ENCODE data around the gene CENPH.
"Not testable (repeated sequence)": the region's sequence is repeated elsewhere in the genome, so short reads cannot be mapped to it uniquely, and the experiment has no call there.

The CENPH gene

DNA sequence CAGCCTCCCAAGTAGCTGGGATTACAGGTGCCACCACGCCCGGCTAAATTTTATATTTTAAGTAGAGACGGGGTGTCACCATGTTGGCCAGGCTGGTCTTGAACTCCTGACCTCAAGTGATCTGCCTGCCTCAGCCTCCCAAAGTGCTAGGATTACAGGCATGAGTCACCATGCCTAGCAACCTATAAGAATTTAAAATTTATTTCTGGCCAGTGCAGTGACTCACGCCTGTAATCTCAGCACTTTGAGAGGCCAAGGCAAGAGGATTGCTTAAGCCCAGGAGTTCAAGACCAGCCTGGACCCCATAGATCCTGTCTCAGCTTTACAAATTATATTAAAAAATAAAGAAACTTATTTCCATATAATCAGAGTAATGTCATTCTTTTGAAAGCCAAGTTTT, 66.6 kb downstream of the CENPH start:
- not testable (repeated sequence) for DNase-seq

DNA sequence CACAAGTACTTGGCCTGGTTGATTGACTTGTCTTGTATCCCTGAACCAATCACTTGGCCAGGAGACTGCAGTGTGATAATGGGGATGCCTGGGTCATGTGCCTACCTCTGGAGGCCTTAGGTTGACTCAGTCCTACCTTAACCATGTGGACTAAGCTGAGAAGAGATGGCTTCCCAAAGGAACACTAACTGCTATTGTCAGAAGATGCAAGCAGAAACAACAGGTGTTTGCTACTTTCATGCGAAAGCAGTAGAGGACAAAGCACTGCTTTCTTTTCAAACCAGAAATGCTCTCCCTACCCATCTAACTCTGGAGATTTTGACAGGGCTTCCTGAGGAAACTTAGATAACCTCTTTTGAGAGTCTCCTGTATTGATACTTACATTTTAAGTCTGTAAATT, 68.2 kb downstream of the CENPH start:
- no peak for DNase-seq
